H9 (cell line): ENCODE data around the gene AKR1C2. TPM values are rescaled to one million over a fixed set of nuclear protein-coding genes. Genes with fewer than 3 reads are reported as not detected.
"Not testable (repeated sequence)": the region's sequence is repeated elsewhere in the genome, so short reads cannot be mapped to it uniquely, and the experiment has no call there.

Experiments
- DNase-seq: peaks from one replicate; pipeline ENCODE4 v3.0.0-alpha.2; 2017
- H2AFZ ChIP-seq: one replicate; pipeline ENCODE4 v1.6.1; 2013; ENCODE audit warnings: mild to moderate bottlenecking, low read length, control low read depth, moderate library complexity
- H2AK5ac ChIP-seq: 2 replicates; pipeline ENCODE4 v1.6.1; 2013; ENCODE audit warnings: low read length, control low read depth, mixed read lengths; ENCODE audit not compliant: insufficient read length
- H2BK120ac ChIP-seq: one replicate; pipeline ENCODE4 v1.6.1; 2013; ENCODE audit warnings: low read depth, mild to moderate bottlenecking, low read length, control low read depth, inconsistent platforms; ENCODE audit not compliant: poor library complexity, severe bottlenecking
- H2BK12ac ChIP-seq: 2 replicates; pipeline ENCODE4 v1.6.1; 2013; ENCODE audit warnings: low read length, control low read depth, mixed read lengths, low read depth; ENCODE audit not compliant: insufficient read length
- H2BK15ac ChIP-seq: 2 replicates; pipeline ENCODE4 v1.6.1; 2013; ENCODE audit warnings: low read depth, low read length, control low read depth
- H2BK20ac ChIP-seq: one replicate; pipeline ENCODE4 v1.6.1; 2013; ENCODE audit warnings: low read depth, mild to moderate bottlenecking, low read length, control low read depth, inconsistent platforms; ENCODE audit not compliant: poor library complexity, severe bottlenecking
- H2BK5ac ChIP-seq: 2 replicates; pipeline ENCODE4 v1.6.1; 2013; ENCODE audit warnings: low read length, control low read depth, mixed read lengths; ENCODE audit not compliant: insufficient read length
- H3K14ac ChIP-seq: 2 replicates; pipeline ENCODE4 v1.6.1; 2013; ENCODE audit warnings: low read length, control low read depth; ENCODE audit not compliant: insufficient read depth
- H3K18ac ChIP-seq: 2 replicates; pipeline ENCODE4 v1.6.1; 2013; ENCODE audit warnings: low read depth, mild to moderate bottlenecking, mixed read lengths, low read length, control low read depth; ENCODE audit not compliant: insufficient read length
- H3K23ac ChIP-seq: 2 replicates; pipeline ENCODE4 v1.6.1; 2013; ENCODE audit warnings: low read length, control low read depth, mixed read lengths, low read depth; ENCODE audit not compliant: insufficient read length
- H3K23me2 ChIP-seq: 2 replicates; pipeline ENCODE4 v1.6.1; 2013; ENCODE audit warnings: low read depth, mild to moderate bottlenecking, mixed read lengths, low read length, control low read depth; ENCODE audit not compliant: insufficient read length, poor library complexity, severe bottlenecking
- H3K27ac ChIP-seq: 2 replicates; pipeline ENCODE4 v1.5.1; 2013; ENCODE audit warnings: low read length, control low read depth, mixed read lengths, low read depth; ENCODE audit not compliant: insufficient read length
- H3K27me3 ChIP-seq: 2 replicates; pipeline ENCODE4 v1.6.1; 2013; ENCODE audit warnings: low read length, control low read depth, inconsistent platforms; ENCODE audit not compliant: insufficient read depth
- H3K4ac ChIP-seq: 2 replicates; pipeline ENCODE4 v1.6.1; 2013; ENCODE audit warnings: low read depth, mild to moderate bottlenecking, control low read depth, inconsistent platforms, low read length, moderate library complexity
- H3K4me1 ChIP-seq: 2 replicates; pipeline ENCODE4 v1.6.1; 2013; ENCODE audit warnings: low read length, control low read depth, inconsistent platforms; ENCODE audit not compliant: insufficient read depth
- H3K4me2 ChIP-seq: 2 replicates; pipeline ENCODE4 v1.6.1; 2013; ENCODE audit warnings: low read length, control low read depth, mixed read lengths; ENCODE audit not compliant: insufficient read length, insufficient read depth
- H3K56ac ChIP-seq: 2 replicates; pipeline ENCODE4 v1.6.1; 2013; ENCODE audit warnings: low read depth, mild to moderate bottlenecking, mixed read lengths, low read length, control low read depth; ENCODE audit not compliant: insufficient read length
- H3K79me1 ChIP-seq: 2 replicates; pipeline ENCODE4 v1.6.1; 2013; ENCODE audit warnings: low read depth, mild to moderate bottlenecking, moderate library complexity, low read length, control low read depth, inconsistent platforms; ENCODE audit not compliant: insufficient read depth, poor library complexity, severe bottlenecking
- H3K79me2 ChIP-seq: 2 replicates; pipeline ENCODE4 v1.6.1; 2013; ENCODE audit warnings: low read length, control low read depth, inconsistent platforms; ENCODE audit not compliant: insufficient read depth
- H3K9ac ChIP-seq: 2 replicates; pipeline ENCODE4 v1.6.1; 2013; ENCODE audit warnings: low read length, control low read depth, mixed read lengths; ENCODE audit not compliant: insufficient read length; ENCODE audit errors: extremely low read depth
- H3K9me3 ChIP-seq: one replicate; pipeline ENCODE4 v1.6.1; 2013; ENCODE audit warnings: low read depth, low read length, inconsistent platforms; ENCODE audit not compliant: control insufficient read depth
- H3T11ph ChIP-seq: one replicate; pipeline ENCODE4 v1.6.1; 2013; ENCODE audit warnings: mild to moderate bottlenecking, low read length, control low read depth, inconsistent platforms
- H4K20me1 ChIP-seq: one replicate; pipeline ENCODE4 v1.6.1; 2013; ENCODE audit not compliant: control insufficient read depth, insufficient read length, insufficient read depth
- H4K5ac ChIP-seq: 2 replicates; pipeline ENCODE4 v1.6.1; 2013; ENCODE audit warnings: low read depth, mild to moderate bottlenecking, mixed read lengths, low read length, control low read depth; ENCODE audit not compliant: insufficient read length
- H4K8ac ChIP-seq: replicated peaks from 2 replicates; pipeline ENCODE4 v1.6.1; 2013; ENCODE audit warnings: low read length, control low read depth, mixed read lengths, low read depth; ENCODE audit not compliant: insufficient read length
- H4K91ac ChIP-seq: 2 replicates; pipeline ENCODE4 v1.6.1; 2013; ENCODE audit warnings: low read depth, mild to moderate bottlenecking, moderate library complexity, mixed read lengths, low read length, control low read depth; ENCODE audit not compliant: insufficient read length
- H3K27ac Mint-ChIP-seq, 3 experiments: 2 replicates in 2 of 3; 3 replicates in 1 of 3; pipeline ENCODE4 v1.8.0; 2020 to 2021; ENCODE audit warnings: mixed read lengths in 3 of 3, mild to moderate bottlenecking in 1 of 3, moderate library complexity in 1 of 3
- H3K27me3 Mint-ChIP-seq: 2 replicates; pipeline ENCODE4 v1.8.0; 2021; ENCODE audit warnings: low read depth, mild to moderate bottlenecking, moderate library complexity, mixed read lengths
- H3K36me3 Mint-ChIP-seq, 3 experiments: 2 replicates in 2 of 3; 3 replicates in 1 of 3; pipeline ENCODE4 v1.8.0; 2020 to 2021; ENCODE audit warnings: low read depth in 3 of 3, mixed read lengths in 3 of 3; ENCODE audit not compliant: insufficient read depth in 1 of 3
- H3K4me1 Mint-ChIP-seq, 2 experiments: 2 replicates each; pipeline ENCODE4 v1.8.0; 2020; ENCODE audit warnings: mixed read lengths in 2 of 2
- H3K4me3 Mint-ChIP-seq, 2 experiments: 2 replicates in 1 of 2; 3 replicates in 1 of 2; pipeline ENCODE4 v1.8.0; 2020 to 2021; ENCODE audit warnings: mild to moderate bottlenecking in 2 of 2, mixed read lengths in 2 of 2, moderate library complexity in 1 of 2
- H3K9me3 Mint-ChIP-seq, 2 experiments: 2 replicates in 1 of 2; 3 replicates in 1 of 2; pipeline ENCODE4 v1.8.0; 2020; ENCODE audit warnings: mild to moderate bottlenecking in 2 of 2, mixed read lengths in 2 of 2, moderate library complexity in 1 of 2
- WGBS: extraction: QIAGEN DNeasy Blood & Tissue Kit; methylation state at CpG from one replicate; pipeline ENCODE4 v1.1.7; 2013; ENCODE audit warnings: missing lambda C conversion rate, low lambda C conversion rate, mixed read lengths; ENCODE audit not compliant: insufficient read length; ENCODE audit errors: extremely low coverage; 5-methylcytosine and 5-hydroxymethylcytosine counted together
- total RNA-seq: library from RNA; stranded (reverse); gene quantifications from 2 replicates; pipeline ENCODE4 v1.2.1, GENCODE V29; 2021

Gene AKR1C2
- total RNA-seq, 1 experiment from 2014 or later = 0.74 TPM

GRCh38 chr10:4942931-4943330, 60.7 kb downstream of the AKR1C2 start:
- not testable (repeated sequence) for H3K79me1 ChIP-seq, H2BK120ac ChIP-seq, H3K18ac ChIP-seq, H2BK20ac ChIP-seq, H4K8ac ChIP-seq, H3K14ac ChIP-seq, H3K4me1 ChIP-seq, H3K23ac ChIP-seq, H3K4me3 Mint-ChIP-seq, H4K20me1 ChIP-seq, H3K4ac ChIP-seq, H3K23me2 ChIP-seq, H3K36me3 Mint-ChIP-seq, H3K9ac ChIP-seq, H2BK15ac ChIP-seq, H3K27ac ChIP-seq, H3K27me3 Mint-ChIP-seq, H3K27ac Mint-ChIP-seq, DNase-seq, H2BK5ac ChIP-seq, H3K56ac ChIP-seq, H2AFZ ChIP-seq, H3K79me2 ChIP-seq, H4K91ac ChIP-seq, H3K27me3 ChIP-seq, H4K5ac ChIP-seq, H3T11ph ChIP-seq, H2AK5ac ChIP-seq, H3K9me3 ChIP-seq, H2BK12ac ChIP-seq, H3K4me2 ChIP-seq
- Mint-ChIP-seq H3K4me1 (peaks cover 42 to 48% of the 10 kb centered on the region in 2 experiments), H3K9me3 (peaks cover 16 to 52% of the 10 kb centered on the region in 2 experiments)
- WGBS = no CpG with 5 or more reads among the region's 2 CpGs
